Measurements from ENCODE around the gene ZDHHC16.

Gene ZDHHC16

DNA sequence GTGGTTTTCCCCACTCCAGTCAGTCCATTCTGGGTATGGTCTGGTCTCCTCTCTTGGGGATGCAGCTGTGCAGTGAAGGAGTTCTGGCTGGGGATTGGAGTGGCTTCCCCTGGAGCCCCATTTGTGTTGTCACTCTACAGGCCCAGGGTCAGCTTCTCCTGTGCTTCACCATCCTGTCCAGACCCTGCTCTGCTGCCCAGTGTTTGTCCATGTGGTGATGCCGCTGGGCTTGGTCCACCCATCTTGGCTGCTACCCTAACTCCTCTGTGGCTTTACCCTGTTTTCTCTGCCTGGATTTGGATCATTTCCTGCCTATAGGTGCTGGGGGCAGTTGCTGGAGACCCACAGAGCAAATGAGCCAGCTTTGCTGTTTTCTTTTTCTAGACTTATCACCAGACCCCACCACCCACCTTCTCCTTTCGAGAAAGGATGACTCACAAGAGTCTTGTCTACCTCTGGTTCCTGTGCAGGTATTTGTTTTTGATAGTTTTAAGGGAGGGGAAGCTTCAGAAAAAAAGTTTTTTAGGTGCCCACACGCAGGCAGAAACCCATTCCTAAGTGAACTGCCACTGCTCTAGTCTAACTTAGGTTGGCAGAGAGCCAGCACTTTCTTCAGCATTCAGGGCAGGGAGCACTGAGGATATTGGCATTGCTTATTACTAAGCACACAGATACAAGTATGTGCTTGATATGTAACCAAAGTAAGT lies 8.5 kb downstream of the ZDHHC16 start:
- no peak overlapping the region for H3K4me3 ChIP-seq (ENCODE audit: low read length)
- no peak for DNase-seq (ENCODE audit: low read depth)
- TF ChIP-seq, protein P1, sequence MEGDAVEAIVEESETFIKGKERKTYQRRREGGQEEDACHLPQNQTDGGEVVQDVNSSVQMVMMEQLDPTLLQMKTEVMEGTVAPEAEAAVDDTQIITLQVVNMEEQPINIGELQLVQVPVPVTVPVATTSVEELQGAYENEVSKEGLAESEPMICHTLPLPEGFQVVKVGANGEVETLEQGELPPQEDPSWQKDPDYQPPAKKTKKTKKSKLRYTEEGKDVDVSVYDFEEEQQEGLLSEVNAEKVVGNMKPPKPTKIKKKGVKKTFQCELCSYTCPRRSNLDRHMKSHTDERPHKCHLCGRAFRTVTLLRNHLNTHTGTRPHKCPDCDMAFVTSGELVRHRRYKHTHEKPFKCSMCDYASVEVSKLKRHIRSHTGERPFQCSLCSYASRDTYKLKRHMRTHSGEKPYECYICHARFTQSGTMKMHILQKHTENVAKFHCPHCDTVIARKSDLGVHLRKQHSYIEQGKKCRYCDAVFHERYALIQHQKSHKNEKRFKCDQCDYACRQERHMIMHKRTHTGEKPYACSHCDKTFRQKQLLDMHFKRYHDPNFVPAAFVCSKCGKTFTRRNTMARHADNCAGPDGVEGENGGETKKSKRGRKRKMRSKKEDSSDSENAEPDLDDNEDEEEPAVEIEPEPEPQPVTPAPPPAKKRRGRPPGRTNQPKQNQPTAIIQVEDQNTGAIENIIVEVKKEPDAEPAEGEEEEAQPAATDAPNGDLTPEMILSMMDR (conservative IDR thresholded peaks at IDR 0.05; ENCODE audit: low read depth, low read length), result no peak

DNA sequence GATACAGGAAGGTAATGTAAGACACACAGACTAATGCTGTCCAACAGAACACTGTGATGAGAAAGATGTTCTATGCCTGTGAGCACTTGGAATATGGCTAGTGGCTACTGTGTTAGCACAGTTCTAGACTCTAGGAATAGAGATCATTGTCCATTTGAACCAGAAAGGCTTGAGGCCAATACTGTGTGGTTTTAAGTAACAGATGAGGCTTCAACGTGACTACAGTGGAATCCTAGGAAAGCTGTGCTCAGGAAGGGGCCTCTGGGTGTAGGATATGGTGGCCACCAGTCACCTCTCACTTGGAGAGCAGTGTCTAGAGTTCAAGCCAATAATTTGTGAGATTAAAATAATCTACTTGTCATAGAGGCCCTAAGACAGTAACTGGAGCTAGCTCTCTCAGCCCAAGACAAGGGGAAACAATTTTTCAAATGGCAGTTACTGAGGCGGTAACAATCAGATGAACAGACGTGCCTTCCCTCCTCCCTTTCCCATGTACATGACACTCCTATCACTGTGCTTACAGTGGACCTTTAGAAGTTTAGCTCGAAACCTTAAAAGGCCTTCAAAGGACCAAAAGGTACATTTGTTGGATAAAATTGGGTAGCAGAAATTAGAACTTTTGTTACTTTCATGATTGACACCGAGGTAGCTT lies 10.2 kb downstream of the ZDHHC16 start:
- TF ChIP-seq, protein P1 (conservative IDR thresholded peaks at IDR 0.05; ENCODE audit: low read depth, low read length), result no peak
- no peak for DNase-seq (ENCODE audit: low read depth)
- no peak overlapping the region for H3K4me3 ChIP-seq (ENCODE audit: low read length)

GRCh38 chr10:97456686-97457065 lies 10.7 kb downstream of the ZDHHC16 start:
- no peak overlapping the region for H3K4me3 ChIP-seq (ENCODE audit: low read length)
- TF ChIP-seq, protein P1 (conservative IDR thresholded peaks at IDR 0.05; ENCODE audit: low read depth, low read length), result no peak
- no peak for DNase-seq (ENCODE audit: low read depth)

GRCh38 chr10:97459111-97459510 lies 13.1 kb downstream of the ZDHHC16 start:
- TF ChIP-seq, protein P1 (conservative IDR thresholded peaks at IDR 0.05; ENCODE audit: low read depth, low read length), result no peak
- DNase-seq (ENCODE audit: low read depth), result no peak

DNA sequence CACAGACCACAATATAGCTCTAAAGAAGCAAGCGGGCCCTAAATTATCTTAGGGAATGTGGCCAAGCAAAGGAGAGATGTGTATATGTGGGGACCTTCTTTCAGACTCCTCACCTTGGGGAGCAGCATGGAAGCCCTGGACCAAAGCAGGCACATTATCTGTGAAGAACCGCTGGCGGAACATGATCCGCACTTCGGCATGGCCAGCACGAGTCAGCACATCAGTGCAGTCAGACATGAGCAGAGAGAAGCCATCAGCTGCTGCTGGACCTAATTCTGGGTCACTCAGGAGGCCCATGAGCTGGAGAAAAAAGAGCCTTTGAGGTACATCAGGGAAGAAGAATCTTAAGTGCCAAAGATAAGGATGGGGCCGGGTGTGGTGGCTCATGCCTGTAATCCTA lies 14.0 kb downstream of the ZDHHC16 start:
- no peak overlapping the region for H3K4me3 ChIP-seq (ENCODE audit: low read length)
- TF ChIP-seq, protein P1 (conservative IDR thresholded peaks at IDR 0.05; ENCODE audit: low read depth, low read length), result no peak
- DNase-seq (ENCODE audit: low read depth), result no peak

More at GRCh38 chr10:97459111-97459510, 13.1 kb downstream of the ZDHHC16 start:
- no peak overlapping the region for H3K4me3 ChIP-seq (ENCODE audit: low read length)

- no peak for DNase-seq (ENCODE audit: low read depth)
- TF ChIP-seq, protein P1 (conservative IDR thresholded peaks at IDR 0.05; ENCODE audit: low read depth, low read length), result no peak
- no peak overlapping the region for H3K4me3 ChIP-seq (ENCODE audit: low read length)
Measured at GRCh38 chr10:97462309-97462708, 16.3 kb downstream of the ZDHHC16 start.

Measured in retinal pigment epithelial cell (primary cell).